Right atrium auricular region (tissue), 2 donors: ENCODE data around the gene NSUN7. TPM values are rescaled to one million over a fixed set of nuclear protein-coding genes. Genes with fewer than 3 reads are reported as not detected.

ENCODE experiments used
- DNase-seq: peaks from one replicate; pipeline ENCODE4 v3.0.0-alpha.2; 2019; ENCODE audit warnings: low spot score
- H3K27ac ChIP-seq, 2 donors: fragments of 200-600 bp; sonication (generic); 1 replicate in 1 of 2; 2 replicates in 1 of 2; pipeline ENCODE4 v1.5.1; 2016 to 2019
- H3K27me3 ChIP-seq, 2 donors: fragments of 200-600 bp; sonication (generic); one replicate each; pipeline versions ENCODE4 v1.5.1 to v1.6.0; 2017 to 2019
- H3K36me3 ChIP-seq: fragments of 200-600 bp; sonication (generic); one replicate; pipeline ENCODE4 v1.5.1; 2016
- H3K4me1 ChIP-seq, 2 donors: fragments of 200-600 bp; sonication (generic); one replicate each; pipeline versions ENCODE4 v1.5.1 to v1.6.0; 2017 to 2019
- H3K4me3 ChIP-seq, 2 donors: fragments of 200-600 bp; sonication (generic); 1 replicate in 1 of 2; 2 replicates in 1 of 2; pipeline ENCODE4 v1.5.1; 2017 to 2019; ENCODE audit warnings: mild to moderate bottlenecking in 1 of 2, moderate library complexity in 1 of 2
- H3K9me3 ChIP-seq, 2 donors: fragments of 200-600 bp; sonication (generic); one replicate each; pipeline ENCODE4 v1.5.1; 2019
- CTCF ChIP-seq, 2 donors: fragments of 200-600 bp; sonication (generic); IDR thresholded peaks; one replicate each; pipeline ENCODE4 v1.5.1; 2019; ENCODE audit warnings: antibody characterized with exemption in 2 of 2
- total RNA-seq, 2 donors: library from RNA; depleted of rRNA; stranded (reverse); fragments of >200 nt; gene quantifications; one replicate each; pipeline ENCODE4 v1.1.0, GENCODE V29; 2016

The NSUN7 gene
- total RNA-seq, 2 donors from 2014 or later: 1.9 to 9.8 TPM

DNA sequence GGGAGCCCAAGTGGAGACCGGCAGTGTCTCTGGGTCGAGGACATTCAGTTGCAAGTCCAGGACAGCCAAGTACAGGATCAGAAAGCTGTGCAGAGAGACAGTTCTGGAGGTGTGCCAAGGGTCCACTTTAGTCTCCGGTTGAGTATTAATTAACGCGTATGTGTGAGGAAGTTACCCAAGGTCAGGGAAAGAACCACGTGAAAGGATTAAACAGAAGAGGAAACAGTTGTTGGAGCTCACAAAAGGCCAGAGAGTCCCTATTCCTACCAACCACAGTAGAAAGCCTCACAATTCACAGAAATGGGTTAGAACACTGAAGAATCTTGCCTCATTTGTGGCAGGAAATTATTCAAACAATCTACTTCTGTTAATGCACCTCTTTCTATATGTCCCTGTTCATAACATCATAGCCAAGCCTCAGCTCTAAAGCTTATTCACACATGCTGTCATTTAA, 17.9 kb upstream of the NSUN7 start:
- no peaks in the 10 kb centered on the region for H3K36me3 ChIP-seq
- no peak overlapping the region for H3K4me3 ChIP-seq
- peak overlapping the region; percentile 37 to 60 for H3K27ac ChIP-seq
- no peak for TF ChIP-seq CTCF (IDR thresholded peaks at IDR 0.05)
- no peaks in the 10 kb centered on the region for H3K27me3 ChIP-seq
- H3K9me3 ChIP-seq: no peaks in the 10 kb centered on the region
- DNase-seq: no peak
- H3K4me1 ChIP-seq: peaks cover 0 to 20% of the 10 kb centered on the region in 2 donors

GRCh38 chr4:40733752-40734151, 16.0 kb upstream of the NSUN7 start:
- H3K4me3 ChIP-seq: no peak overlapping the region
- no peaks in the 10 kb centered on the region for H3K9me3 ChIP-seq
- H3K27ac ChIP-seq: no peak overlapping the region
- no peak for TF ChIP-seq CTCF (IDR thresholded peaks at IDR 0.05)
- no peaks in the 10 kb centered on the region for H3K36me3 ChIP-seq
- peaks cover 0 to 20% of the 10 kb centered on the region in 2 donors for H3K4me1 ChIP-seq
- H3K27me3 ChIP-seq: no peaks in the 10 kb centered on the region
- DNase-seq: no peak

- H3K4me3 ChIP-seq: no peak overlapping the region
- no peaks in the 10 kb centered on the region for H3K27me3 ChIP-seq
- H3K27ac ChIP-seq: no peak overlapping the region
- TF ChIP-seq CTCF (IDR thresholded peaks at IDR 0.05): no peak
- H3K9me3 ChIP-seq: no peaks in the 10 kb centered on the region
- no peaks in the 10 kb centered on the region for H3K36me3 ChIP-seq
- DNase-seq: no peak
- peaks cover 0 to 20% of the 10 kb centered on the region in 2 donors for H3K4me1 ChIP-seq
Observed at GRCh38 chr4:40734497-40734896, 15.3 kb upstream of the NSUN7 start.

DNA sequence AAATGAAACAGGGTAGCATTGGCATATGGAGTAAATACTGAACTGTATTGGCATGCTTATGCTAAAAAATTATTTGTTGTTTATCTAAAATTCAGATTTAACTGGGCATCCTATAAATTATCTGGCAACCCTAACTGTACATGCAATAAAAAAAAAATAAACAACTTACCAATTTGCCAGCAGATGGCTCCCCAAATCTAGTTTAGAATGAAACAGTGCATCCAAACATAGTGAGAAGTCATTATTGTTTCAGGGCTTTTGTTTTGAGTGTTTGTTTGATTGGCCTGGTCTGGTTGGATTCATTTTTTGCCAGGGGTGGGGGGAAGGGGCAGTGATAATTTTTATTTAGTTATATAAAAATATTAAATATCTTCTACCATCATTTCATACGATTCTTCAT, 12.8 kb upstream of the NSUN7 start:
- no peaks in the 10 kb centered on the region for H3K27me3 ChIP-seq
- no peak overlapping the region for H3K4me3 ChIP-seq
- TF ChIP-seq CTCF (IDR thresholded peaks at IDR 0.05): peak in 1 of 2 donors; percentile 54
- H3K36me3 ChIP-seq: no peaks in the 10 kb centered on the region
- no peaks in the 10 kb centered on the region for H3K9me3 ChIP-seq
- no peak for DNase-seq
- no peak overlapping the region for H3K27ac ChIP-seq
- H3K4me1 ChIP-seq: peaks cover 0 to 9% of the 10 kb centered on the region in 2 donors

DNA sequence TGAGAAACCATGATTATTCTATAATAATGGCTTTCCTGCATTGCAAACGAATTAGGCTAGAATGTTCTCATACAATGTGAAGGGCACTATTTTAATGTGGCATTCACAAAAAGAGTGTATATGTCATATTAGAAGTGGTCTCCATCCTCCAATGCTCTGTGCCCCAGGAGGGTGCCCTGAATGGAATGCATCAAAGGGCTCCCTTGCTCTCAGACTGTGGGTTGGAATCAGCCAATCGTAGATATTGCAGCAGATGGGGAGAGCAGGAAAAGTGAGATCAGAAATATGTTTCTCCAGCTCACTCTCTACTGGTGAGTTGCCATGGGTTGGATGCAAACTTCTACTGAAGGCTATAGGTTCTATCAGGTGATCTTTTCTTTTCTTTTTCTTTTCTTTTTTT, 11.9 kb upstream of the NSUN7 start:
- no peak for DNase-seq
- Histone ChIP-seq H3K36me3 (no peaks in the 10 kb centered on the region), H3K4me3 (no peak overlapping the region), H3K9me3 (no peaks in the 10 kb centered on the region), H3K4me1 (no peaks in the 10 kb centered on the region), H3K27me3 (no peaks in the 10 kb centered on the region), H3K27ac (no peak overlapping the region)
- TF ChIP-seq CTCF (IDR thresholded peaks at IDR 0.05): no peak

- no peaks in the 10 kb centered on the region for H3K9me3 ChIP-seq
- no peaks in the 10 kb centered on the region for H3K27me3 ChIP-seq
- no peak overlapping the region for H3K4me3 ChIP-seq
- no peaks in the 10 kb centered on the region for H3K4me1 ChIP-seq
- H3K27ac ChIP-seq: no peak overlapping the region
- no peak for TF ChIP-seq CTCF (IDR thresholded peaks at IDR 0.05)
- DNase-seq: no peak
- no peaks in the 10 kb centered on the region for H3K36me3 ChIP-seq
Observed at GRCh38 chr4:40739347-40739746, 10.4 kb upstream of the NSUN7 start.
